Endothelial cell of umbilical vein (primary cell): ENCODE data around the gene MAPT. TPM values are rescaled to one million over a fixed set of nuclear protein-coding genes. Genes with fewer than 3 reads are reported as not detected.

Source experiments
- BruUV-seq: library from RNA; stranded (reverse); fragments of 400-500 nt; replicated peaks from 2 replicates; lab custom pipeline; 2021; lab: Mats Ljungman, UMichigan
- CTCF ChIA-PET: fragments of 300-600, 350-600 bp; sonication (Branson Sonifier 250); formaldehyde crosslinking; loops from one replicate; lab custom pipeline; 2021; ENCODE audit warnings: antibody characterized with exemption, inconsistent platforms; lab: Charles Lee
- POLR2A ChIA-PET: fragments of 300-600, 350-600 bp; sonication (Branson Sonifier 250); formaldehyde crosslinking; loops from one replicate; lab custom pipeline; 2021; ENCODE audit warnings: antibody characterized with exemption, inconsistent platforms; lab: Charles Lee
- DNase-seq: peaks from one replicate; pipeline ENCODE4 v3.0.0-alpha.2; 2011; ENCODE audit warnings: low read depth, low spot score
- FAIRE-seq: peaks from 2 replicates; lab custom pipeline; 2011; peaks lifted over from hg19 to GRCh38; lab: Jason Lieb, UNC
- H2AFZ ChIP-seq: 2 replicates; pipeline ENCODE4 v1.6.0; 2012; ENCODE audit warnings: low read depth, low read length, control low read depth, inconsistent platforms
- H3K27ac ChIP-seq: 2 replicates; pipeline ENCODE4 v1.5.1; 2011; ENCODE audit warnings: low read depth, mild to moderate bottlenecking, control low read depth, low read length, moderate library complexity; ENCODE audit not compliant: insufficient read depth
- H3K27me3 ChIP-seq, 2 experiments: 2 replicates each; pipeline versions ENCODE4 v1.6.0 to v1.6.1; 2011; ENCODE audit warnings: low read length in 2 of 2, mixed read lengths in 1 of 2; ENCODE audit not compliant: control insufficient read depth in 2 of 2, insufficient read depth in 2 of 2
- H3K36me3 ChIP-seq, 2 experiments: 2 replicates in 1 of 2; 3 replicates in 1 of 2; pipeline ENCODE4 v1.5.1; 2011; ENCODE audit warnings: low read length in 2 of 2, mild to moderate bottlenecking in 1 of 2, moderate library complexity in 1 of 2; ENCODE audit not compliant: control insufficient read depth in 2 of 2, insufficient read depth in 2 of 2; ENCODE audit errors: extremely low read depth in 1 of 2
- H3K4me1 ChIP-seq: 3 replicates; pipeline ENCODE4 v1.5.1; 2011; ENCODE audit warnings: mild to moderate bottlenecking, low read length; ENCODE audit not compliant: control insufficient read depth, insufficient read depth; ENCODE audit errors: extremely low read depth
- H3K4me2 ChIP-seq: 2 replicates; pipeline ENCODE4 v1.6.1; 2011; ENCODE audit warnings: low read length, control low read depth, mixed read lengths; ENCODE audit not compliant: insufficient read depth
- H3K4me3 ChIP-seq, 3 experiments: fragments of 200-600 bp in 1 of 3; sonication (generic), shearing (Covaris generic) in 1 of 3; replicated peaks in 1 of 3; 2 replicates each; pipeline ENCODE4 v1.5.1; 2011 to 2016; ENCODE audit warnings: control low read depth in 3 of 3, low read length in 3 of 3, mild to moderate bottlenecking in 2 of 3, inconsistent platforms in 1 of 3, low read depth in 1 of 3, moderate library complexity in 1 of 3; ENCODE audit not compliant: insufficient read depth in 1 of 3
- H3K79me2 ChIP-seq: 2 replicates; pipeline ENCODE4 v1.6.0; 2012; ENCODE audit warnings: low read length, inconsistent platforms; ENCODE audit not compliant: control insufficient read depth, insufficient read depth
- H3K9ac ChIP-seq: replicated peaks from 2 replicates; pipeline ENCODE3; 2011; ENCODE audit warnings: low read length, control low read depth; ENCODE audit not compliant: insufficient read depth; ENCODE audit errors: extremely low read depth
- H3K9me1 ChIP-seq: replicated peaks from 3 replicates; pipeline ENCODE4 v1.6.0; 2011; ENCODE audit warnings: mild to moderate bottlenecking, low read length; ENCODE audit not compliant: control insufficient read depth, insufficient read depth; ENCODE audit errors: extremely low read depth
- H3K9me3 ChIP-seq: replicated peaks from 2 replicates; pipeline ENCODE4 v1.5.1; 2012; ENCODE audit warnings: low read length, inconsistent platforms; ENCODE audit not compliant: control insufficient read depth, insufficient read depth
- H4K20me1 ChIP-seq: replicated peaks from 2 replicates; pipeline ENCODE3; 2011; ENCODE audit warnings: mild to moderate bottlenecking, low read length; ENCODE audit not compliant: control insufficient read depth, insufficient read depth; ENCODE audit errors: extremely low read depth
- CTCF ChIP-seq, 2 donors: IDR thresholded peaks; 1 replicate in 1 of 2; 2 replicates in 1 of 2; pipeline ENCODE4 v1.5.1; 2011; ENCODE audit warnings: low read length in 2 of 2, mild to moderate bottlenecking in 2 of 2, moderate library complexity in 2 of 2, control low read depth in 1 of 2, inconsistent platforms in 1 of 2, low read depth in 1 of 2; ENCODE audit not compliant: insufficient read depth in 1 of 2; ENCODE audit errors: extremely low read depth in 1 of 2
- EZH2 ChIP-seq: IDR thresholded peaks from 2 replicates; pipeline ENCODE4 v1.6.1; 2012; ENCODE audit warnings: borderline replicate concordance, low read depth, mild to moderate bottlenecking, moderate library complexity, low read length, inconsistent platforms; ENCODE audit not compliant: severe bottlenecking
- FOS ChIP-seq: IDR thresholded peaks from 2 replicates; pipeline ENCODE4 v1.6.1; 2011; ENCODE audit warnings: mild to moderate bottlenecking, low read length, moderate library complexity, borderline replicate concordance; ENCODE audit not compliant: insufficient read depth
- GATA2 ChIP-seq: IDR thresholded peaks from 2 replicates; pipeline ENCODE4 v1.7.0; 2011; ENCODE audit warnings: low read depth, mild to moderate bottlenecking, moderate library complexity, mixed read lengths, low read length; ENCODE audit not compliant: insufficient read length, insufficient read depth
- MAX ChIP-seq: IDR thresholded peaks from 2 replicates; pipeline ENCODE4 v1.6.1; 2011; ENCODE audit not compliant: insufficient read depth, insufficient read length
- MYC ChIP-seq: IDR thresholded peaks from one replicate; pipeline ENCODE4 v1.6.1; 2011; ENCODE audit warnings: mild to moderate bottlenecking, low read depth, low read length
- POLR2A ChIP-seq: IDR thresholded peaks from 2 replicates; pipeline ENCODE4 v1.6.1; 2012; ENCODE audit warnings: low read depth, mild to moderate bottlenecking, control low read depth, low read length
- POLR2AphosphoS5 ChIP-seq: IDR thresholded peaks from 2 replicates; pipeline ENCODE4 v1.6.1; 2012; ENCODE audit warnings: low read depth, mild to moderate bottlenecking, control low read depth, low read length, moderate library complexity; ENCODE audit not compliant: insufficient read depth
- dilution Hi-C: fragments of 300-500 bp; cut with MboI; formaldehyde crosslinking; loops from one replicate; pipeline ENCODE4 v1.15.0; 2019; ENCODE audit warnings: low sequenced_read_pairs; ENCODE audit not compliant: extremely low pct_ligation_motif_present
- intact Hi-C: fragments of 100-400 bp; cut with micrococcal nuclease; formaldehyde crosslinking; loops from one replicate; pipeline ENCODE4 v1.10.0; 2022
- polyA plus RNA-seq, 4 experiments: library from polyadenylated mRNA; depleted of rRNA in 3 of 4; stranded (reverse) in 3 of 4; unstranded in 1 of 4; fragments of >200 nt; gene quantifications; 2 replicates each; pipeline versions ENCODE4 v1.2.1 to v1.2.3, GENCODE V29; 2011 to 2012; ENCODE audit warnings: missing spikeins in 1 of 4
- total RNA-seq: library from RNA; stranded (reverse); gene quantifications from 2 replicates; pipeline ENCODE4 v1.2.3, GENCODE V29; 2021

The MAPT gene
- total and polyA plus RNA-seq, 2 donors (not counting 3 experiments of a cell fraction or from before 2014, with no cell fraction given): 0.04 to 0.51 TPM

GRCh38 chr17:46043606-46044005, 149.3 kb downstream of the MAPT start:
- no peak overlapping the region for H3K4me3 ChIP-seq
- intact Hi-C loops: loop anchor here (1.0 to 2.0 kb wide), 5 partner anchors 17 to 170 kb away; no protein-coding TSS in a partner anchor
- peaks cover 2% of the 10 kb centered on the region for H3K79me2 ChIP-seq
- no peak overlapping the region for H2AFZ ChIP-seq
- no peaks in the 10 kb centered on the region for H4K20me1 ChIP-seq
- no peaks in the 10 kb centered on the region for H3K9me3 ChIP-seq
- DNase-seq (no peak), FAIRE-seq (no peak)
- dilution Hi-C loops: no loop called here
- no peak overlapping the region for H3K27ac ChIP-seq
- peaks cover 3 to 17% of the 10 kb centered on the region in 2 experiments for H3K36me3 ChIP-seq
- POLR2A ChIA-PET: interaction anchor here (1.1 kb wide), 1 partner anchor 169 kb away, joined by 3 read pairs; no protein-coding TSS in a partner anchor
- BruUV-seq: no TSS peak
- no peaks in the 10 kb centered on the region for H3K9me1 ChIP-seq
- no peak overlapping the region for H3K4me2 ChIP-seq
- TF ChIP-seq MAX: no peak
- TF ChIP-seq POLR2A: no peak
- TF ChIP-seq CTCF (IDR thresholded peaks at IDR 0.05; ENCODE audit: extremely low read depth in 1 of 2, insufficient read depth in 1 of 2, low read depth in 1 of 2, low read length in 2 of 2): no peak
- no peak for TF ChIP-seq FOS
- no peak for TF ChIP-seq POLR2AphosphoS5
- TF ChIP-seq GATA2: no peak
- no peak for TF ChIP-seq EZH2
- TF ChIP-seq MYC: no peak
- H3K27me3 ChIP-seq: no peaks in the 10 kb centered on the region
- H3K9ac ChIP-seq: no peak overlapping the region
- CTCF ChIA-PET: interaction anchor here (0.6 to 6.5 kb wide), 43 partner anchors 8 to 243 kb away, joined by 3 to 131 read pairs (median 6); partner anchors contain the start of gene KANSL1
- peaks cover 9% of the 10 kb centered on the region for H3K4me1 ChIP-seq
